Large intestine (tissue), 3 donors: Measurements from ENCODE around the gene XIRP2. TPM values are rescaled to one million over a fixed set of nuclear protein-coding genes. Genes with fewer than 3 reads are reported as not detected.
"Not testable (repeated sequence)": the region's sequence is repeated elsewhere in the genome, so short reads cannot be mapped to it uniquely, and the experiment has no call there.

ENCODE experiments used
- DNase-seq, 2 donors: peaks; one replicate each; pipeline versions ENCODE4 v3.0.0 to v3.0.0-alpha.2; 2013
- H3K27ac ChIP-seq: one replicate; pipeline ENCODE4 v1.5.1; 2013; ENCODE audit warnings: low read length
- H3K27me3 ChIP-seq: 2 replicates; pipeline ENCODE4 v1.6.1; 2013; ENCODE audit warnings: low read length; ENCODE audit not compliant: control insufficient read depth, insufficient read depth
- H3K36me3 ChIP-seq: 2 replicates; pipeline ENCODE4 v1.6.1; 2013; ENCODE audit warnings: low read length; ENCODE audit not compliant: control insufficient read depth, insufficient read depth
- H3K4me1 ChIP-seq: one replicate; pipeline ENCODE4 v1.6.1; 2013; ENCODE audit warnings: low read length; ENCODE audit not compliant: control insufficient read depth, insufficient read depth
- H3K4me3 ChIP-seq: one replicate; pipeline ENCODE4 v1.5.1; 2013; ENCODE audit warnings: low read length
- H3K9me3 ChIP-seq: one replicate; pipeline ENCODE4 v1.6.1; 2013; ENCODE audit warnings: mild to moderate bottlenecking, low read depth, low read length, moderate library complexity; ENCODE audit not compliant: control insufficient read depth
- WGBS: methylation state at CpG from one replicate; pipeline ENCODE4 v1.1.5; 2013; ENCODE audit warnings: low lambda C conversion rate; ENCODE audit not compliant: insufficient coverage; 5-methylcytosine and 5-hydroxymethylcytosine counted together
- polyA plus RNA-seq: library from polyadenylated mRNA; unstranded; fragments of 120-200 nt; gene quantifications from one replicate; pipeline ENCODE4 v1.2.1, GENCODE V29; 2013

Gene XIRP2
- polyA plus RNA-seq, 1 donor: 0.22 TPM

- H3K27ac ChIP-seq: no peak overlapping the region
- no peaks in the 10 kb centered on the region for H3K4me1 ChIP-seq
- no peaks in the 10 kb centered on the region for H3K36me3 ChIP-seq
- H3K4me3 ChIP-seq: no peak overlapping the region
- no peaks in the 10 kb centered on the region for H3K27me3 ChIP-seq
- no peak for DNase-seq
- 95% methylated on average over 3 of the region's 4 CpGs for WGBS
- H3K9me3 ChIP-seq: no peaks in the 10 kb centered on the region
These were observed 140.2 kb downstream of the XIRP2 start for GRCh38 chr2:167028503-167028902.

DNA sequence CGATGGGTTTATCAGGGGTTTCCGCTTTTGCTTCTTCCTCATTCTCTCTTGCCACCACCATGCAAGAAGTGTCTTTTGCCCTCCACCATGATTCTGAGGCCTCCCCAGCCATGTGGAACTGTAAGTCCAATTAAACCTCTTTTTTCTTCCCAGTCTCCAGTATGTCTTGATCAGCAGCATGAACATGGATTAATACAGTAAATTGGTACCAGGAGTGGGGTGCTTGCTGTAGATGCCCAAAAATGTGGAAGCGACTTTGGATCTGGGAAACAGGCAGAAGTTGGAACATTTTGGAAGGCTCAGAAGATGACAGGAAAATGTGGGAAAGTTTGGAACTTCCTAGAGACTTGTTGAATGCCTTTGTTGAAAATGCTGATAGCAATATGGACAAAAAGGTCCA lies 146.7 kb downstream of the XIRP2 start:
- not testable (repeated sequence) for H3K27ac ChIP-seq, H3K9me3 ChIP-seq, DNase-seq, H3K4me1 ChIP-seq, H3K27me3 ChIP-seq, H3K36me3 ChIP-seq, H3K4me3 ChIP-seq
- WGBS: no CpG with 5 or more reads among the region's 3 CpGs

GRCh38 chr2:167048829-167049228 lies 160.5 kb downstream of the XIRP2 start:
- no peaks in the 10 kb centered on the region for H3K4me1 ChIP-seq
- no peak for DNase-seq
- no peak overlapping the region for H3K27ac ChIP-seq
- no peaks in the 10 kb centered on the region for H3K9me3 ChIP-seq
- no peaks in the 10 kb centered on the region for H3K36me3 ChIP-seq
- no peak overlapping the region for H3K4me3 ChIP-seq
- H3K27me3 ChIP-seq: no peaks in the 10 kb centered on the region

DNA sequence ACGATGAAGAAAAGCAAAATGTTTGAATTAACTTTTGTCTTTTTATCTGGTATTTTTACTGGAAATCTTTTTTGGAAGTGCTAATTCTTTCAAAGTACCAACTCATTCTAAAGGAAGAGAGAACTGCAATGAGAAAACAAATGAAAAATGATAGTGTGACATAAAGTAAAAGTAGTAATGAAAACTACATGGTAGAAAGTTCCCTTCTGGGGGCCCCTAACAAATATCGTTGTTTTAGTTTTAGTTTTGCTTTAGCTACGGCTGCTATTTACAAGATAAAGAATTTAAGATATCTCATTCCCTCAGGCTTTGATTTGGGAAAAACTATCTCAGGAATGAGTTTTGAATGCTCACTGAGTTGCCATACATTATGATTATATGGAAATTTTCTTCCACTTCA lies 161.4 kb downstream of the XIRP2 start:
- H3K4me3 ChIP-seq: no peak overlapping the region
- WGBS: 86% methylated on average over 1 of the region's 3 CpGs
- no peaks in the 10 kb centered on the region for H3K27me3 ChIP-seq
- DNase-seq: no peak
- H3K9me3 ChIP-seq: no peaks in the 10 kb centered on the region
- H3K27ac ChIP-seq: no peak overlapping the region
- H3K4me1 ChIP-seq: no peaks in the 10 kb centered on the region
- H3K36me3 ChIP-seq: no peaks in the 10 kb centered on the region

GRCh38 chr2:167052825-167053224 lies 164.5 kb downstream of the XIRP2 start:
- WGBS: no CpG with 5 or more reads among the region's 1 CpG
- no peaks in the 10 kb centered on the region for H3K9me3 ChIP-seq
- no peaks in the 10 kb centered on the region for H3K36me3 ChIP-seq
- H3K27me3 ChIP-seq: no peaks in the 10 kb centered on the region
- no peak for DNase-seq
- H3K27ac ChIP-seq: no peak overlapping the region
- no peak overlapping the region for H3K4me3 ChIP-seq
- no peaks in the 10 kb centered on the region for H3K4me1 ChIP-seq

DNA sequence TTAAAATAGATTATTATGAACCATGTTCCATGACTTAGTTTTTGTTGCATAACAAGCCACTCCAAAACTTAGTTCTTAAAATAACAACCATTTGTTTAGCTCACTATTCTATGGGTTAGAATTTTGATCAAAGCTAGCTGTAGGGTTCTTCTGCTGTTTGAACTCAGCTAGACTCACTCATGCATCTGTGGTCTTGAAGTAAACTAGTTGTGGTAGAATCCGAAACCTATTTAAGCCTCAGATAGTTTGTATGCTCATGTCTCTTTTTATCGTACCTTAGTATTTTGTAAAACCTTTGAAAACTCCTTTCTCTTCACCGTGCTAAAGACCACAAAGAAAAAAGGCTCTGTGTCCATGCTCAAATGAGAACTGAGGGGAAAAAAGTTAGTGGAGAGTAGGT lies 166.6 kb downstream of the XIRP2 start:
- Histone ChIP-seq H3K27ac (no peak overlapping the region), H3K36me3 (no peaks in the 10 kb centered on the region), H3K27me3 (no peaks in the 10 kb centered on the region), H3K4me1 (no peaks in the 10 kb centered on the region), H3K9me3 (no peaks in the 10 kb centered on the region), H3K4me3 (no peak overlapping the region)
- no peak for DNase-seq
- WGBS: 100% methylated on average over 3 of the region's 3 CpGs

DNA sequence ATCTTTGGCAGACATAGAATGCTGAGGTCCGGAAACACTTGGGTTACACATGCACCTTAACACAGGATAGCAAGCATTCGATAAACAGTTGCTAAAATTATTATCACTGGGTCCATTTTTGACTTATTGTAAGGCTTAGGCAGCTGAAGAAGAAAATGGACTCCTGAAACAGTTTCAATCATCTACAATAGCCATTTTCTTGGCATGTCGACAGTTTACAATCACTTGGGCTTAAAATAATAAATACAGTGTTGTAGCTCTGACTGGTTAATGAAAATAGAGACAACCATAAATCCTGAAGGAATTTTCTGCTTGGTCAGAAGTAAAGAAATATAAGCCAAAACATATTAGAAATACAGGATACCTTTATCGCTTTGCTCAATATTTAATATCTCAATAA lies 169.2 kb downstream of the XIRP2 start:
- DNase-seq: no peak
- Histone ChIP-seq H3K36me3 (no peaks in the 10 kb centered on the region), H3K4me1 (no peaks in the 10 kb centered on the region), H3K27ac (no peak overlapping the region), H3K9me3 (no peaks in the 10 kb centered on the region), H3K4me3 (no peak overlapping the region), H3K27me3 (no peaks in the 10 kb centered on the region)
- no CpG with 5 or more reads among the region's 4 CpGs for WGBS

DNA sequence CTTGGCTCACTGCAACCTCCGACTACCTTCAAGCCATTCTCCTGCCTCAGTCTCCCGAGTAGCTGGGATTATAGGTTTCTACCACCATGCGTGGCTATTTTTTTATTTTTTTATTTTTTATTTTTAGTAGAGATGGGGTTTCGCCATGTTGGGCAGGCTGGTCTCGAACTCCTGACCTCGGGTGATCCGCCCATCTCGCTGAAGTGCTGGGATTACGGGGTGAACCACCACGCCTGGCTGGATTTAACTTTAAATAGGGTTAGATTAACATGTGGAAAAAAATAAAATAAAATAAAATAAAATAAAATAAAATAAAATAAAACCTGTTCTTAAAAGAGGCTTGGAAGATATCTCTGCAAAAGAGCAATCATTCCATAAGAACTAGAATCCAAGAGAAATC lies 170.9 kb downstream of the XIRP2 start:
- H3K36me3 ChIP-seq: no peaks in the 10 kb centered on the region
- 100% methylated on average over 6 of the region's 10 CpGs for WGBS
- no peak for DNase-seq
- H3K27me3 ChIP-seq: no peaks in the 10 kb centered on the region
- no peak overlapping the region for H3K27ac ChIP-seq
- H3K4me1 ChIP-seq: no peaks in the 10 kb centered on the region
- H3K9me3 ChIP-seq: no peaks in the 10 kb centered on the region
- no peak overlapping the region for H3K4me3 ChIP-seq

GRCh38 chr2:167069855-167070254 lies 181.6 kb downstream of the XIRP2 start:
- H3K27ac ChIP-seq: no peak overlapping the region
- 100% methylated on average over 1 of the region's 1 CpG for WGBS
- no peaks in the 10 kb centered on the region for H3K36me3 ChIP-seq
- no peaks in the 10 kb centered on the region for H3K27me3 ChIP-seq
- DNase-seq: no peak
- H3K9me3 ChIP-seq: no peaks in the 10 kb centered on the region
- H3K4me3 ChIP-seq: no peak overlapping the region
- no peaks in the 10 kb centered on the region for H3K4me1 ChIP-seq

DNA sequence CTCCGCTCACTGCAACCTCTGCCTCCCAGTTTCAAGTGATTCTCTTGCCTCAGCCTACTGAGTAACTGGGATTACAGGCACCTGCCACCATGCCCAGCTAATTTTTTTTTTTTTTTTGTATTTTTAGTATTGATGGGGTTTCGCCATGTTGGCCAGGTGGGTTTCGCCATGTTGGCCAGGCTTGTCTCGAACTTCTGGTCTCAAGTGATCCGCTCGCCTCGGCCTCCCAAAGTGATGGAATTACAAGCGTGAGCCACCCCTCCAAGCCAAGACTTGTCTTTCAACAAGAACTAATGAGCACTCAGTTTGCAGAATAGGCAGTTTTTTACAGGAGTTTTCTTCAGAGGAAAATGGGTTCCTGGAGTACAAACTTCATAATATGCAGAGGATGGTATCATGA lies 187.4 kb downstream of the XIRP2 start:
- H3K9me3 ChIP-seq, H3K4me1 ChIP-seq, H3K27ac ChIP-seq, H3K4me3 ChIP-seq, H3K36me3 ChIP-seq, DNase-seq, H3K27me3 ChIP-seq: not testable (repeated sequence)
- WGBS: 100% methylated on average over 4 of the region's 8 CpGs

DNA sequence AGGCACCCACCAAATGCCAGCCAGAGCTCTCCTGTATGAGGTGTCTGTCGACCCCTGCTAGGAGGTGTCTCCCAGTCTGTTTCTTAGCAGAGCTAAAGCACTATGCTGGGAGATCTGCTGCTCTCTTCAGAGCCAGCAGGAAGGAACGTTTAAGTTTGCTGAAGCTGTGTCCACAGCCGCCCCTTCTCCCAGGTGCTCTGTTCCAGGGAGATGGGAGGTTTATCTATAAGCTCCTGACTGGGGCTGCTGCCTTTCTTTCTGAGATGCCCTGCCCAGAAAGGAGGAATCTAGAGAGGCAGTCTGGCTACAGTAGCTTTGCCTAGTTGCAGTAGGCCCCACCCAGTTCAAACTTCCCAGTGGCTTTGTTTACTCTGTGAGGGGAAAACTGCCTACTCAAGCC lies 210.7 kb downstream of the XIRP2 start:
- not testable (repeated sequence) for H3K4me1 ChIP-seq, H3K27me3 ChIP-seq, DNase-seq, H3K36me3 ChIP-seq, H3K4me3 ChIP-seq, H3K9me3 ChIP-seq, H3K27ac ChIP-seq
- no CpG with 5 or more reads among the region's 3 CpGs for WGBS
